Mesothelial cell of epicardium (in vitro differentiated cells): ENCODE results near the gene SNAPC4. TPM values are rescaled to one million over a fixed set of nuclear protein-coding genes. Genes with fewer than 3 reads are reported as not detected.

Source experiments
- DNase-seq, 2 experiments: peaks; one replicate each; pipeline ENCODE4 v3.0.0; 2021; ENCODE audit warnings: low spot score in 2 of 2; ENCODE audit not compliant: unreplicated experiment in 2 of 2
- H3K27ac Mint-ChIP-seq: 2 replicates; pipeline ENCODE4 v1.8.0; 2021; ENCODE audit warnings: mixed read lengths
- H3K27me3 Mint-ChIP-seq: 2 replicates; pipeline ENCODE4 v1.8.0; 2021; ENCODE audit warnings: low read depth, mixed read lengths
- H3K36me3 Mint-ChIP-seq: 2 replicates; pipeline ENCODE4 v1.8.0; 2021; ENCODE audit warnings: mixed read lengths
- H3K4me1 Mint-ChIP-seq: 2 replicates; pipeline ENCODE4 v1.8.0; 2021; ENCODE audit warnings: mixed read lengths
- H3K4me3 Mint-ChIP-seq: 2 replicates; pipeline ENCODE4 v1.8.0; 2021; ENCODE audit warnings: mild to moderate bottlenecking, moderate library complexity, mixed read lengths
- H3K9me3 Mint-ChIP-seq: 2 replicates; pipeline ENCODE4 v1.8.0; 2021; ENCODE audit warnings: mixed read lengths
- total RNA-seq: library from RNA; stranded (reverse); gene quantifications from 3 replicates; pipeline ENCODE4 v1.2.1, GENCODE V29; 2021
- TF ChIP-seq, protein P1 (sequence below): fragments of 200-600 bp; sonication (generic); IDR thresholded peaks from one replicate; pipeline ENCODE4 v1.5.0; 2021; ENCODE audit warnings: antibody characterized with exemption; ENCODE audit not compliant: unreplicated experiment

The SNAPC4 gene
- total RNA-seq, 1 donor from 2014 or later, result 18.2 TPM

- H3K36me3 Mint-ChIP-seq, result peaks cover 31% of the 10 kb centered on the region
- H3K27me3 Mint-ChIP-seq, result no peaks in the 10 kb centered on the region
- TF ChIP-seq, protein P1, sequence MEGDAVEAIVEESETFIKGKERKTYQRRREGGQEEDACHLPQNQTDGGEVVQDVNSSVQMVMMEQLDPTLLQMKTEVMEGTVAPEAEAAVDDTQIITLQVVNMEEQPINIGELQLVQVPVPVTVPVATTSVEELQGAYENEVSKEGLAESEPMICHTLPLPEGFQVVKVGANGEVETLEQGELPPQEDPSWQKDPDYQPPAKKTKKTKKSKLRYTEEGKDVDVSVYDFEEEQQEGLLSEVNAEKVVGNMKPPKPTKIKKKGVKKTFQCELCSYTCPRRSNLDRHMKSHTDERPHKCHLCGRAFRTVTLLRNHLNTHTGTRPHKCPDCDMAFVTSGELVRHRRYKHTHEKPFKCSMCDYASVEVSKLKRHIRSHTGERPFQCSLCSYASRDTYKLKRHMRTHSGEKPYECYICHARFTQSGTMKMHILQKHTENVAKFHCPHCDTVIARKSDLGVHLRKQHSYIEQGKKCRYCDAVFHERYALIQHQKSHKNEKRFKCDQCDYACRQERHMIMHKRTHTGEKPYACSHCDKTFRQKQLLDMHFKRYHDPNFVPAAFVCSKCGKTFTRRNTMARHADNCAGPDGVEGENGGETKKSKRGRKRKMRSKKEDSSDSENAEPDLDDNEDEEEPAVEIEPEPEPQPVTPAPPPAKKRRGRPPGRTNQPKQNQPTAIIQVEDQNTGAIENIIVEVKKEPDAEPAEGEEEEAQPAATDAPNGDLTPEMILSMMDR, result no peak
- no peak overlapping the region for H3K27ac Mint-ChIP-seq
- DNase-seq, result no peak
- no peaks in the 10 kb centered on the region for H3K9me3 Mint-ChIP-seq
- H3K4me3 Mint-ChIP-seq, result no peak overlapping the region
- H3K4me1 Mint-ChIP-seq, result no peaks in the 10 kb centered on the region
Measured at GRCh38 chr9:136443687-136444086, 43.7 kb upstream of the SNAPC4 start.

DNA sequence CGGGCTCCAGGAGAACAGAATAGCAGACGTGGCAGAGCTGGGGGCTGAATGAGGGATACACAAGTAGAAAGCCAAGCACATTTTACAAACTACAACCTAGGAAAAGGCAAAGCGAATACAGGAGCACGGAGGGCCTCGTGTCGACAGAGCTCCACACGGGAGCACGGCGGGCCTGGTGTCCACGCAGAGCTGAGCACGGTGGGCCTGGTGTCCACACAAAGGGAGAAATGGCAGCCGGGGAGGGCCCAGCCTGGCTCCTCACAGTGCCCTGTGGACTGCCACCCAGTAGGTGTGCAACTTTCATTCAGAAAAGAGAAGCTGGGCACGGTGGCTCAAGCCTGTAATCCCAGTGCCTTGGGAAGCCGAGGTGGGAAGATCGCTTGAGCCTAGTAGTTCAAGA lies 43.1 kb upstream of the SNAPC4 start:
- Mint-ChIP-seq H3K36me3 (peaks cover 30% of the 10 kb centered on the region), H3K27ac (no peak overlapping the region), H3K27me3 (no peaks in the 10 kb centered on the region), H3K4me3 (no peak overlapping the region), H3K9me3 (no peaks in the 10 kb centered on the region), H3K4me1 (peaks cover 4% of the 10 kb centered on the region)
- TF ChIP-seq, protein P1, result no peak
- no peak for DNase-seq

- Mint-ChIP-seq H3K27ac (no peak overlapping the region), H3K36me3 (peaks cover 22% of the 10 kb centered on the region), H3K27me3 (no peaks in the 10 kb centered on the region), H3K4me1 (peaks cover 11% of the 10 kb centered on the region), H3K9me3 (no peaks in the 10 kb centered on the region), H3K4me3 (no peak overlapping the region)
- TF ChIP-seq, protein P1, result no peak
- DNase-seq, result no peak
Measured at GRCh38 chr9:136442265-136442664, 42.3 kb upstream of the SNAPC4 start.

GRCh38 chr9:136441681-136442245 lies 41.8 kb upstream of the SNAPC4 start:
- peaks cover 16% of the 10 kb centered on the region for H3K4me1 Mint-ChIP-seq
- TF ChIP-seq, protein P1, result no peak
- H3K4me3 Mint-ChIP-seq, result no peak overlapping the region
- DNase-seq, result no peak
- peaks cover 18% of the 10 kb centered on the region for H3K36me3 Mint-ChIP-seq
- no peaks in the 10 kb centered on the region for H3K9me3 Mint-ChIP-seq
- no peak overlapping the region for H3K27ac Mint-ChIP-seq
- no peaks in the 10 kb centered on the region for H3K27me3 Mint-ChIP-seq

DNA sequence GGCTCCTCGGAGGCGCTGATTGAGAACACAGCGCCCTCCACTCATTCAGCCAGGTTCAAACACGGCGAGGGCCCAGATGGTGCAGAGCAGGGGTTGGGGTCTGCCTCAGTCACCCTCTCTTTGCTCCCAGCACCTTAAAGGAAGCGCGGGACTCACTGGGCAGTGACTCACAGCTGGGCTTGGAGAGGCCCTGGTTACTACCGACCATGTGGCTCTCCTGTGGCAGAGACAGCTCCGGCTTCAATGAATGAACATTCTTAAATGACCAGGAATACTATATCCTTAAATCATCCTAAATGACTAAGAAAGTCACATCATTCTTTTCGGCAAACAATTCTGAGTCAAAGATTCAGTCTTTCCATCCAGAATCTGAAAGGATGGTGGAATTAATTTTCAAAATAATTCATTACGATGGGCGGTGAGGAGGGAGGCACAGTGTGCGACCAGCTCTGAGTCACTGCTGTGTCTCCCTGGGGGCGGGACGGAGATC lies 41.3 kb upstream of the SNAPC4 start:
- DNase-seq, result no peak
- Mint-ChIP-seq H3K4me3 (no peak overlapping the region), H3K36me3 (peaks cover 15% of the 10 kb centered on the region), H3K4me1 (peaks cover 21% of the 10 kb centered on the region), H3K27ac (no peak overlapping the region), H3K27me3 (no peaks in the 10 kb centered on the region), H3K9me3 (no peaks in the 10 kb centered on the region)
- TF ChIP-seq, protein P1, result no peak
